Heart right ventricle (tissue), 16 donors: ENCODE data around the gene SEL1L. TPM values are rescaled to one million over a fixed set of nuclear protein-coding genes. Genes with fewer than 3 reads are reported as not detected.
A peak's percentile ranks its signal among the peaks of the same experiment; 100 is the strongest.

Source experiments
- ATAC-seq, 8 donors: fragments of 200-7000 bp; cut with Tn5 transposase; one replicate each; pipeline ENCODE4 v1.9.1; 2020; ENCODE audit warnings: mild to moderate bottlenecking in 8 of 8, moderate library complexity in 8 of 8, moderate number of reproducible peaks in 1 of 8
- DNase-seq, 2 donors: peaks; one replicate each; pipeline ENCODE4 v3.0.0-alpha.2; 2020
- H3K27ac ChIP-seq, 10 donors: fragments of 200-600 bp; sonication (generic) in 2 of 10; one replicate each; pipeline versions ENCODE4 v1.5.0 to v1.8.0; 2020 to 2022; ENCODE audit warnings: mild to moderate bottlenecking in 3 of 10
- H3K27me3 ChIP-seq, 7 donors: fragments of 200-600 bp; one replicate each; pipeline ENCODE4 v1.8.0; 2021 to 2022; ENCODE audit warnings: mild to moderate bottlenecking in 2 of 7
- H3K36me3 ChIP-seq, 9 donors: fragments of 200-600 bp; sonication (generic) in 1 of 9; one replicate each; pipeline versions ENCODE4 v1.5.0 to v1.8.0; 2020 to 2022; ENCODE audit warnings: mild to moderate bottlenecking in 2 of 9
- H3K4me1 ChIP-seq, 9 donors: fragments of 200-600 bp; sonication (generic) in 1 of 9; one replicate each; pipeline versions ENCODE4 v1.5.0 to v1.8.0; 2020 to 2022; ENCODE audit warnings: mild to moderate bottlenecking in 4 of 9
- H3K4me3 ChIP-seq, 10 donors: fragments of 200-600 bp; sonication (generic) in 2 of 10; one replicate each; pipeline versions ENCODE4 v1.5.0 to v1.8.0; 2020 to 2022; ENCODE audit warnings: mild to moderate bottlenecking in 7 of 10, moderate library complexity in 2 of 10
- H3K9me3 ChIP-seq, 11 donors: fragments of 200-600 bp in 10 of 11; sonication (generic) in 2 of 11; one replicate each; pipeline versions ENCODE4 v1.5.0 to v1.8.0; 2013 to 2022; ENCODE audit warnings: mild to moderate bottlenecking in 2 of 11, control low read depth in 1 of 11, moderate library complexity in 1 of 11
- CTCF ChIP-seq, 9 donors: fragments of 200-600 bp; sonication (generic) in 2 of 9; IDR thresholded peaks; one replicate each; pipeline versions ENCODE4 v1.5.0 to v1.8.0; 2021 to 2022; ENCODE audit warnings: antibody characterized with exemption in 9 of 9, mild to moderate bottlenecking in 5 of 9, moderate library complexity in 1 of 9
- WGBS, 2 donors: extraction: QIAGEN DNeasy Blood & Tissue Kit; methylation state at CpG; one replicate each; pipeline ENCODE4 v1.1.7; 2013; ENCODE audit warnings: inconsistent platforms in 1 of 2; 5-methylcytosine and 5-hydroxymethylcytosine counted together
- intact Hi-C, 10 donors: fragments of 100-400 bp; cut with DNase I; formaldehyde crosslinking; loops; one replicate each; pipeline versions ENCODE4 v1.11.1 to v1.14.2; 2022
- polyA plus RNA-seq, 2 donors: library from polyadenylated mRNA; stranded (reverse); fragments of 200-250 nt; gene quantifications; one replicate each; pipeline ENCODE4 v1.2.3, GENCODE V29; 2013
- total RNA-seq, 10 donors: library from RNA; stranded (reverse); fragmentation: NEBNext Ultra II Directional in 3 of 10; extraction: Animal tissue kit (Norgen Biotek cat#: 25700) in 3 of 10; gene quantifications; one replicate each; pipeline versions ENCODE4 v1.2.1 to v1.2.4, GENCODE V29; 2021 to 2023
- donor health status: Arrhythmogenic right ventricular cardiomyopathy.
- donor health status: ischemic (EF 13 %, LVEDD 7.1; RV severe dilation, severe dysfunction).
- donor health status: healthy with polysubstance abuse.
- donor health status: DM: no; HTN: yes; CAD: no.
- donor health status: DM: no; HTN: no; CAD: no.
- donor health status: ischemic (EF 25% LVEDD 6.9; RV normal size, moderate dysfunction).
- donor health status: ischemic (EF 25% LVEDD 5.7; RV mildly dilated, moderate dysfunction).
- donor health status: healthy.
- donor health status: DM: yes; HTN: yes; CAD: no.
- donor health status: Ischemic cardiomyopathy.
- donor health status: ischemic (EF 35%, LVEDD 5.7; RV mildly dilated, moderate dysfunction).
- donor health status: nonischemic (EF 11% LVEDD 7.7; RV severe dilation, severe dysfunction).
- donor health status: DM: yes; HTN: yes; CAD: no.
- donor health status: PGD.
- donor health status: ischemic (EF 29% LVEDD 5.4; RV normal size, mild dysfunction).
- donor health status: nonischemic (EF 23%, LVEDD 6.1; RV moderate dilation, normal function).

Gene SEL1L
- total and polyA plus RNA-seq, 12 donors, result 10.6 to 87.7 (median 57.1) TPM

GRCh38 chr14:81455390-81455789 lies 78.3 kb downstream of the SEL1L start:
- ATAC-seq (no peak), DNase-seq (no peak)
- no peaks in the 10 kb centered on the region for H3K9me3 ChIP-seq
- WGBS, 2 donors, result 40 to 57% methylated on average over 5 of the region's 5 CpGs
- peaks cover 0 to 10% (median 0%) of the 10 kb centered on the region in 7 donors for H3K27me3 ChIP-seq
- H3K36me3 ChIP-seq, result no peaks in the 10 kb centered on the region
- TF ChIP-seq CTCF (IDR thresholded peaks at IDR 0.05), result no peak
- peaks cover 0 to 9% (median 2%) of the 10 kb centered on the region in 9 donors for H3K4me1 ChIP-seq
- no peak overlapping the region for H3K4me3 ChIP-seq
- intact Hi-C loops, result loop anchor here in 3 of 10 donors (2.0 to 10.0 kb wide), 3 partner anchors 187 to 501 kb away; partner anchors contain the start of gene TSHR (in 1 of the 3)
- no peak overlapping the region for H3K27ac ChIP-seq

GRCh38 chr14:81454572-81455218 lies 79.0 kb downstream of the SEL1L start:
- intact Hi-C loops, result loop anchor here in 7 of 10 donors (2.0 to 10.0 kb wide), 5 partner anchors 182 to 500 kb away; partner anchors contain the start of gene TSHR (in 1 of the 7)
- DNase-seq (no peak), ATAC-seq (no peak)
- 78 to 90% methylated on average over 5 of the region's 5 CpGs for WGBS, 2 donors
- peaks cover 0 to 15% (median 8%) of the 10 kb centered on the region in 9 donors for H3K4me1 ChIP-seq
- peaks cover 0 to 10% (median 4%) of the 10 kb centered on the region in 7 donors for H3K27me3 ChIP-seq
- TF ChIP-seq CTCF (IDR thresholded peaks at IDR 0.05), result no peak
- no peak overlapping the region for H3K4me3 ChIP-seq
- no peaks in the 10 kb centered on the region for H3K9me3 ChIP-seq
- H3K36me3 ChIP-seq, result no peaks in the 10 kb centered on the region
- no peak overlapping the region for H3K27ac ChIP-seq

GRCh38 chr14:81453166-81453766 lies 80.4 kb downstream of the SEL1L start:
- ATAC-seq (peak in 2 of 8 donors; percentile 26 to 44), DNase-seq (peak in 1 of 2 donors; percentile 51)
- H3K4me3 ChIP-seq, result no peak overlapping the region
- intact Hi-C loops, result loop anchor here in 7 of 10 donors (1.0 to 10.0 kb wide), 6 partner anchors 181 to 498 kb away; partner anchors contain the start of gene TSHR (in 1 of the 7)
- no peaks in the 10 kb centered on the region for H3K36me3 ChIP-seq
- H3K4me1 ChIP-seq, result peaks cover 0 to 26% (median 16%) of the 10 kb centered on the region in 9 donors
- WGBS, 2 donors, result 21% methylated on average over 8 of the region's 8 CpGs
- H3K9me3 ChIP-seq, result no peaks in the 10 kb centered on the region
- peak overlapping the region in 1 of 10 donors; percentile 19 for H3K27ac ChIP-seq
- H3K27me3 ChIP-seq, result peaks cover 0 to 24% (median 10%) of the 10 kb centered on the region in 7 donors
- TF ChIP-seq CTCF (IDR thresholded peaks at IDR 0.05), result peak; percentile 50 to 88 (median 83)

- H3K27me3 ChIP-seq, result peaks cover 0 to 29% (median 11%) of the 10 kb centered on the region in 7 donors
- DNase-seq (no peak), ATAC-seq (no peak)
- intact Hi-C loops, result loop anchor here in 7 of 10 donors (1.0 to 10.0 kb wide), 6 partner anchors 180 to 498 kb away; partner anchors contain the start of gene TSHR (in 1 of the 7)
- H3K27ac ChIP-seq, result peak overlapping the region in 2 of 10 donors; percentile 11 to 19
- no peak for TF ChIP-seq CTCF (IDR thresholded peaks at IDR 0.05)
- H3K9me3 ChIP-seq, result no peaks in the 10 kb centered on the region
- peaks cover 0 to 26% (median 16%) of the 10 kb centered on the region in 9 donors for H3K4me1 ChIP-seq
- WGBS, 2 donors, result 60 to 67% methylated on average over 11 of the region's 11 CpGs
- no peak overlapping the region for H3K4me3 ChIP-seq
- no peaks in the 10 kb centered on the region for H3K36me3 ChIP-seq
These were observed 81.1 kb downstream of the SEL1L start for GRCh38 chr14:81452341-81453133.
